ENCODE data around the gene ERI2. TPM values are rescaled to one million over a fixed set of nuclear protein-coding genes. Genes with fewer than 3 reads are reported as not detected.
"Not testable (repeated sequence)": the region's sequence is repeated elsewhere in the genome, so short reads cannot be mapped to it uniquely, and the experiment has no call there.

ERI2 gene
- total RNA-seq, 2 donors from 2014 or later: 7.2 to 10.9 TPM

DNA sequence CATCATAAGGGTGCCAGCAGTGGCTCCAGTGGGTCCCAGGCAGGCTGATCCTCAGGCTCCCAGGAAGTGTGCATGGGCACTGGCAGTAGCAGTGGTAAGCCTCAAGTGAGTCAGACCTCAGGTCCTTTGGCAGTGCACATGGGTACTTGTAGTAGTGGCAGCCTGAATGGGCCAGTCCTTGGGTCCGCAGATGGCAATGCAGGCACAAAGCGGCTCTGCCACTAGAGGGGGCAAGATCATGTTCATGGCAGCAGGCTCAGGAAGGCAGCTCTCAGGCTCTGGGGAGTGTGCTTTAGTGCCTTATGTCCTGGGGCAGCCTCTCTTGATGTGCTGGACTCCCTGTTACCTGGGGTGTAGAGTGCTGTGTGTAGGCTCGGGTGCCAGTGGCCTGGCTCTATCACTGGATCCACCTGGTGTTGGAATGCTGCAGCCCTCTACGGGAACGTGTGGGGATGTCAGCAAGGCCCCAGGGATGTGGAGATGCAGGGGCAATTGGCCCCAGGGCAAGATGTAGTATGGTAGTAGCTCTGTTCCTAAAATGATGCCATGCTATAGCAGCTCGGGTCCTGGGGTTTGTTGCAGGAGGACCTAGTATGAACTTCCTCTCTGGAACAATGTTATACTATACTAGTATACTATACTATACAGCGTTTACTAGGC lies 31.4 kb downstream of the ERI2 start:
- intact Hi-C loops (cut with DNase I): no loop called here
- ATAC-seq (peak; percentile 34 to 42), DNase-seq (peak; percentile 21)

DNA sequence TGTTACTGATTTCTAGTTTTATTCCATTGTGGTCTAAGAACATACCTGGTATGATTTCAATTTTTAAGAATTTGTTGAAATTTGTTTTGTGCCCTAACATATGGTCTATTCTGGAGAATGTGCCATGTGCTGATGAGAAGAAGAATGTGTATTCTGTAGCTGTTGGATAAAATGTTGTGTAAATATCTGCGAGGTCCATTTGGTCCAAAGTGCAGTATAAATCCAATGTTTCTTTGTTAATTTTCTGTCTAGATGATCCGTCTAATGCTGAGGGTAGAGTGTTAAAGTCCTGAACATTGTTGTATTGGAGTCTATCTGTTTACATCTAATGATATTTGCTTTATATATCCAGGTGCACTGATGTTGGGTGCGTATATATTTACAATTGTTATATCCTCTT lies 32.6 kb downstream of the ERI2 start:
- intact Hi-C loops (cut with DNase I): no loop called here
- no peak for DNase-seq
- ATAC-seq: no peak

DNA sequence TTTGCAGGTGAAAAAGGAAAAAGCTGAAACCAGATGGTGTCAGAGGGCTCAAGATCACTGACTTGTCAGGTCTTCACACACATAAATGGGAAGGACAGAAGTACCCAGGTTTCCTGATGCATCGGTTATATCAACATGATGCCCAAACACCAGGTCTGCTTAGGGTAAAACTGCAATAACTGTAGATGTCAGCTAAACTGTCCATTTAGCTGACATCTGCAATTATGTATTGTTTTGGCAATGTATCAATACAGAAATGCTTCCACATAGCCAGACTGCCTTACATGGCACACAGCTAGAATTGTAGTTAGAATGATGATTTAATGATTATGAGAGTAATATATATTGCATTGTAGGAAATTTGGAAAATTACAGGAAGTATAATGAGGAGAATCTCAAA lies 37.5 kb downstream of the ERI2 start:
- DNase-seq: no peak
- ATAC-seq: no peak
- intact Hi-C loops (cut with DNase I): no loop called here

DNA sequence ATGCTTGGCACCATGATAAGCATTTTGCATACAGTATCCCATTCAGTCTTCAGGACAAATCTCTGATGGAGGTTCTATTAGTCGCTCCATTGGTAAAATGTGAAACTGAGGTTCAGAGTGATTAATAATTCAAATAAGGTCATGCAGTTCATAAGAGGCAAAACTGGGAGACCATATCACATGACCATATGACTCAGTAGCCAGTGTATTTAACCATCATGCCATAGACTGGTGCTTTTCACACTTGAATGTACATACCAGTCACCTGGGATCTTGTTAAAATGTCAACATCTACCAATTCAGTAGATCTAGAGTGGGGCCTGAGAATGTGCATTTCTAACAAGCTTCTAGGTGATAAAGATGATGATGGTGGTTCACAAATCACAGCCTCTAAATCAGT lies 38.2 kb downstream of the ERI2 start:
- ATAC-seq (no peak), DNase-seq (no peak)
- intact Hi-C loops (cut with DNase I): no loop called here

DNA sequence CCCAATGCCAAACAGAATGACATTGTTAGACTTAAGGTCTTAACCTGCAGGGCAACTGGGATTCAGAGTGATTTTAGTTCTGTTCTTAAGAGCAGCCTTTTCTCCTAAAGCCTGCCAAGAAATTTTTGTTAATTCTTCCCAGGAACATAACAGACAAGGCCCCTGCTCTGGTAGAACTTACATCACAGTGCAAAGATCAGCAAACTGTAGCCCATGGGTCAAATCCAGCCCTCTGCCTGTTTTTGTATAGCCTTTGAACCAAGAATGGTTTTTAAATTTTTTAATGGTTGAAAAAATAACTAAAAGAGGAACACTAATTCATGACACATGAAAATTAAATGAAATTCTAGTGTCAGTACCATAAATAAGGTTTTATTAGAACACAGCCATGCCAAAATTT lies 38.7 kb downstream of the ERI2 start:
- intact Hi-C loops (cut with DNase I): no loop called here
- no peak for ATAC-seq

DNA sequence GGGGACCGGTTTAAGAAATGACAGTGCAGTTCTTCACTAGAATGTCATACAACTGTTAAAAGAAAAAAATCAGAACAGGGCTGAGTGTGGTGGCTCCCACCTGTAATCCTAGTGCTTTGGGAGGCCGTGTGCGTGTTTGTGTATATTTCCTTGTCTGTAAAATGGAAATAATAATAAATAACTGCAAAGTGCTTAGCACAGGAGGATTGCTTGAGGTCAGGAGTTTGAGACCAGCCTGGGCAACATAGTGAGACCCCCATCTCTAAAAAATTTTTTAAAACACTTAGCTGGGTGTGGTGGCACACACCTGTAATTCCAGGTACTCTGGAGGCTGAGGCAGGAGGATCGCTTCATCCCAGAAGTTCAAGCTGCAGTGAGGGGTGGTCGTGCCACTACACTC lies 40.0 kb downstream of the ERI2 start:
- ATAC-seq (no peak), DNase-seq (no peak)
- intact Hi-C loops (cut with DNase I): no loop called here

More for the DNA sequence above, 38.7 kb downstream of the ERI2 start:
- DNase-seq: no peak

DNA sequence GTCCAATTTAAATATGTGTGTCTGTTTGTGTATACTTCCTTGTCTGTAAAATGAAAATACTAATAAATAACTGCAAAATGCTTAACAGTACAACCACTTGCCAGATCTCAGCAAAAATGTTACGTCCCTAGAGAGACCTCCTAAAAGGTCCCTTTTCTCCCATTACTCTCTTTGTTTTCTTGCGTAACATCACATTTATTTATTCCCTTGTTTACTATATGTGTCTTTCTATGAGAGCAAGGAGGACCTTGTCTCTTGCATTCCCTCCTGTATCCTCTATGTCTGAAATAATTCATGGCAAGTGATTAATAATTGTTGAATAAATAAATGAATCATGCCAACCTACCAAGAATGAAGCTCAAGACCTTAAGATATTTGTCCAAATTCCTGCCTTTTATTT lies 40.5 kb downstream of the ERI2 start:
- DNase-seq (no peak), ATAC-seq (no peak)
- intact Hi-C loops (cut with DNase I): no loop called here

DNA sequence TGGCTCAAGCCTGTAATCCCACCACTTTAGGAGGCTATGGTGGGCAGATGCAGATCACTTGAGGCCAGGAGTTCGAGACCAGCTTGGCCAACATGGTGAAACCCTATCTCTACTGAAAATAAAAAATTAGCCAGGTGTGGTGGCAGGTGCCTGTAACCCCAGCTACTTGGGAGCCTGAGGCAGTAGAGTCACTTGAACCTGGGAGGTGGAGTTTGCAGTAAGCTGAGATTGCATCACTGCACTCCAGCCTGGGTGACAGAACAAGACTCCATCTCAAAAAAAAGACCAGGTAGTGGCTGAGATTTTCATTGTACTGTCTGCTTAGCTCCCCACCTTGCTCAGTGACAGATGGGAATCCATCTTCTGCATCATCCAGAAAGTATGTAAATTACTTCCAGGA lies 41.8 kb downstream of the ERI2 start:
- ATAC-seq; intact Hi-C loops (cut with DNase I): not testable (repeated sequence)

DNA sequence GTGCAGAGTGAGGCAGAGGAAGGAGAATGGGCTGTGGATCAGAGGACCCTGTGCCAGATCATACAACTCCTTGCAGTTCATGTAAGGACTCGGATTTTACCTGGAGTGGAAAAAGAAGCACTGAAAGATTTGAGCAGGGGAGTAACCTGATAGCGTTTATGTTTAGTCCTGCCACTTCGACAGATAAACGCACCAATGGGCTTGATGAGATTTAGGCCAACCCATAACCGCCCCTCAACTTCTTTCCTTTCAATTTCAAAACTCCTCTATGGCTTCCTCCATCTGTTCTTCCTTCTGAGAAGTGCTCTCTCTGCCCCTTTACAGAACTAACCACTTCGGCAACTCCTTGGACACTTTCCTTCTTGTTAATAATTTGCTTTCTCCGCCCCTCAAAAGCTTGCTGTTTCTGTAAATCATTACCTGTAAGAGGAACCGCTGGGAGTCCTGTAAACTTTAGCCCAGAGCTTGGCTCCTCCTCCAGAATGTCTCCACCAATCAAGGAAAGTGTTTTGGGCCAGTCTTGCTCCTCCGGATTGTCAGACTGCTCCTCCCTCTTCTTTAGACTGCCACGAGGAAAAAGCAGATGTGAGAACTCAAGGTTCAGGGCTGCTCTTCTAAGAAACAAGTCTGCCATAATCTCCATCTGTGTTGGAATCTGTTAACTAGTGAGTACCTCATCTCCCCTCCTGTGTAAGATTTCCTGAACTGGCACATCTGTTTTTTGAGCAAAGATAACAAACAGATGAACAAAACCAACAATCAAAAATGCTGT lies 42.6 kb downstream of the ERI2 start, which contains the start of gene ACSM3:
ACSM3 (plus strand) TSS at position 554 of the 772 bp plus-strand sequence. CDS start 6,021 bp downstream, outside the sequence.
- intact Hi-C loops (cut with DNase I): no loop called here
- peak; percentile 37 for DNase-seq
- peak; percentile 98 to 99 for ATAC-seq

More for the DNA sequence above, 41.8 kb downstream of the ERI2 start:
- not testable (repeated sequence) for DNase-seq

DNA sequence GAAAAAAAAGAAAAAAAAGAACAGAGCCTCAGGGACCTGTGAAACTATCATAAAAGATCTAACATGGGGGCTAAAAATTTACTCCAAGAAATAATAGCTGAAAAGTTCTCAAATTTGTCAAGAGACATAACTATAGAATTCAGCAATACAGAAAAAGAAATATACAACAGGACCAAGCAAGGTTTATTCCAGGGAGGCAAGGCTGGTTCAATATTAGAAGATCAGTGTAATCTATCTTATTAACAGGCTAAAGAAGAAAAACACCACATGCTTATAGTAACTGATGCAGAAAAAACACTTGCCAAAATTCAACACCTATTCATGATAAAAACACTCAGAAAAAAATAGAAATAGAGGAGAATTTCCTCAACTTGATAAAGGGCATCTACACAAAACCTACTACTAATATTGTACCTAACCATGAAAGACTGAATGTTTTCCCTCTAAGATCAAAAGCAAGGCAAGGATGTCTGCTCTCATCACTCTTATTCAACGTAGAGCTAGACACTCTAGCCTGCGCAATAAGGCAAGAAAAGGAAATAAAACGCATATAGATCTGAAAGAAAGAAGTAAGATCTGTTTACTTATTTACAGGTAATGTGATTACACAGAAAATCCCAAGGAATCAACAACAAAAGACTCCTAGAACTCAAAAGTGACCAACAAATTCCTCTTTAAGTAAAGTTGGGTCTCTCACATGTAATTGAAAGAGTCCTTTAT lies 43.7 kb downstream of the ERI2 start:
- DNase-seq: no peak
- intact Hi-C loops (cut with DNase I): no loop called here
- no peak for ATAC-seq

DNA sequence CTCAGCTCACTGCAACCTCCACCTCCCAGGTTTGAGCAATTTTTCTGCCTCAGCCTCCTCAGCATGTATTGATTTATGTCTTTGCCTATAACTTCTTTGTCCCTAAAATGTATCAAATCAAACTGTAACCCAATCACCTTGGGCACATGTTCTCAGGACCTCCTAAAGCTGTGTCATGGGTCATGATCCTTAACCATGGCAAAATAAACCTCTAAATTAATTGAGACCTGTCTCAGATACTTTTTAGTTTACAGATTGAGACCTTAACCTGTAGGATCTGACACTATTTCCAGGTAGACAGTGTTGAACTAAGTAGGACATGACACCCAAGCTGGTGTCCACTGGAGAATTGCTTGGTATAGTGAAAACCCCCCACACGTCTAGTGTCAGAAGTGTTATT lies 45.1 kb downstream of the ERI2 start:
- DNase-seq: no peak
- intact Hi-C loops (cut with DNase I): no loop called here
- ATAC-seq: no peak

DNA sequence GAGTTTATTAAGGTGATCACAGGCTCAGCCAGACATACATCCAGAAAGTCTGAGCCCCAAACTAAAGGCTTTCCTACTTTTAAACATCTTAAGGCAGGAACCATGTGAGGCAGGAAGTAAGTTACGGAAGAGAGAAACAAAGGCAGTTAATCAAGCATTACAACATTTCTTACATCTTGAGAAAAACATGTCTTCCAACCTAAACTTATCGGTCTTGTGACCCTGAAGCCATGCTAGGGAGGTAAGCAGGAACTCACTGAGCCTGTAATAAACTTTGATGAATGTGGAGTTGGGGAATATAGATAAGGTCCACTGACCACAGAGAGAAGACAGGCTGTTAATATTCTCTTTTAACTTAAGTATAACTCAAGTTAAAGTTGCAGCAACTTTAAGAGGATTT lies 45.9 kb downstream of the ERI2 start:
- DNase-seq: no peak
- no peak for ATAC-seq
- intact Hi-C loops (cut with DNase I): no loop called here

DNA sequence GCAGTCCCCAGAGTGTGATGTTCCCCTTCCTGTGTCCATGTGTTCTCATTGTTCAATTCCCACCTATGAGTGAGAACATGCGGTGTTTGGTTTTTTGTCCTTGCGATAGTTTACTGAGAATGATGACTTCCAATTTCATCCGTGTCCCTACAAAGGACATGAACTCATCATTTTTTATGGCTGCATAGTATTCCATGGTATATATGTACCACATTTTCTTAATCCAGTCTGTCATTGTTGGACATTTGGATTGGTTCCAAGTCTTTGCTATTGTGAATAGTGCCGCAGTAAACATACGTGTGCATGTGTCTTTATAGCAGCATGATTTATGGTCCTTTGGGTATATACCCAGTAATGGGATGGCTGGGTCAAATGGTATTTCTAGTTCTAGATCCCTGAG lies 50.5 kb downstream of the ERI2 start:
- ATAC-seq; DNase-seq; intact Hi-C loops (cut with DNase I): not testable (repeated sequence)

DNA sequence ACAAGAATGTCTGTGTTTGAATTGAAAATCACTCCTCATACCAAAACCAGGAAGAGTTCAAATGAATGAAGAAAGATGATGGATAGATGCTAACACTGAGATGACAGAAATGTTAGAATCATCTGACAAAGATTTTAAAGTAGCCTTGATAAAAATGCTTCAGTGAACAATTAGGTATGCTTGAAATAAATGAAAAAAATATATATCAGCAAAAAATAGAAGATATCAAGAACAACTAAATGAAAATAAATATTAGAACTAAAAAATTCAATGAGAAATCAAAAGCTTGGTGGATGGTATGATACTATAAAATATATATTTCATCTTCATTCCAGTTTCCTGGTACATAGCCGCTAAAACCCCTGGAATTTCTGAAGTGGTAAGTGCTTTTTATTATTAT lies 51.0 kb downstream of the ERI2 start:
- no peak for ATAC-seq
- intact Hi-C loops (cut with DNase I): no loop called here
- no peak for DNase-seq

DNA sequence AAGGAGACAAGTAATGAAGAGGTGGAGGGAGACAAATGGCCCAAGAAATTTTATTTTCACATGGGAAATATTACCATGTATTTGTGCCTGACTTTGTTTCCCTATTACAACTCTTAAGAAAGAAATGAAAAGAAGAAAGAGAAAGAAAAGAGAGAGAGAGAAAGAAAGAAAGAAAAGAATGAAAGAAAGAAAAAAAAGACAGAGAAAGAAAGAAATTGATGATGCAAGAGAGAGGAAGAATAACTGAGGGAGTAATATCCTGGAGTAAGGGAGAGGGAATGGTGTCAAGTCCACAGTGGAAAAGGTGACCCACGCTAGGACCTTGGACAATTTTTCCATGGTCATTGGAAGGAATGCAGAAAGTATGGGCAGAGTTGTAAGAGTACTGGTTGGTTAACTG lies 52.5 kb downstream of the ERI2 start:
- DNase-seq: no peak
- no peak for ATAC-seq
- intact Hi-C loops (cut with DNase I): no loop called here

DNA sequence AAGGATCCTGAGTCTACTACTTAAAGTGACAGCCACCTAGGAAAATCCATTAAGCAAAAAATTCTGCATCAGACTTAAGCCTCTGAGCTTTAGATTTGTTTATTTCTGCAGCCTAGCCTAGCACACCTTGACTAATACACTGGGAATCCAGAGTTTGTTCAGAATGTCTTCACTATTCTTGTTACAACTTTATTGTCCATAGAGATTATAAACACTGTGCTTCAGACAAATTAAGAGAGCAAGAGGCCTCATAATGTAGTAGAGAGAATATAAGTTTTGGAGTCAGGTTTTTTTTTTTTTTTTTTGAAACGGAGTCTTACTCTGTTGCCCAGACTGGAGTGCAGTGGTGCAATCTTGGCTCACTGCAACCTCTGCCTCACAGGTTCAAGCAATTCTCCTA lies 55.7 kb downstream of the ERI2 start:
- intact Hi-C loops (cut with DNase I): no loop called here
- no peak for ATAC-seq
- DNase-seq: no peak

DNA sequence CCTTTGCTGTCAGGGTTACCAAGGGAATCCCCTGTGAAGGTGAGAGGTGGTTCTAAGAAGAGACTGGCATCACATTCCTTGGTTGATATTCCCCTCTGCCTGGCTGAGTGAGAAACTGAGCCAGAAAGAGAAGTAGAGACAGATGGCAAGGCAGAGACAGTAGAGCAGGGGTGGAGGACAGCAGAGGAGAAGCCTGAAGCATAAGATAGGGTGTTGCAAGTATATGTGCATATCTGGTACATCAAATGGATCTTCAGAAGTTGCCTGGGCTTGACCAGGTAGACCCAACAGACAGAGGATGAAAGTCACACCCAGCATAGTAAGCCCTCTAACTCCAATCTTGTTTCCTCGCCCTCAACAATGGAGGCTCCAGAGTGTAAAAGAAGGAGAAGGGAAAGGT lies 56.8 kb downstream of the ERI2 start:
- ATAC-seq (no peak), DNase-seq (no peak)
- intact Hi-C loops (cut with DNase I): no loop called here

DNA sequence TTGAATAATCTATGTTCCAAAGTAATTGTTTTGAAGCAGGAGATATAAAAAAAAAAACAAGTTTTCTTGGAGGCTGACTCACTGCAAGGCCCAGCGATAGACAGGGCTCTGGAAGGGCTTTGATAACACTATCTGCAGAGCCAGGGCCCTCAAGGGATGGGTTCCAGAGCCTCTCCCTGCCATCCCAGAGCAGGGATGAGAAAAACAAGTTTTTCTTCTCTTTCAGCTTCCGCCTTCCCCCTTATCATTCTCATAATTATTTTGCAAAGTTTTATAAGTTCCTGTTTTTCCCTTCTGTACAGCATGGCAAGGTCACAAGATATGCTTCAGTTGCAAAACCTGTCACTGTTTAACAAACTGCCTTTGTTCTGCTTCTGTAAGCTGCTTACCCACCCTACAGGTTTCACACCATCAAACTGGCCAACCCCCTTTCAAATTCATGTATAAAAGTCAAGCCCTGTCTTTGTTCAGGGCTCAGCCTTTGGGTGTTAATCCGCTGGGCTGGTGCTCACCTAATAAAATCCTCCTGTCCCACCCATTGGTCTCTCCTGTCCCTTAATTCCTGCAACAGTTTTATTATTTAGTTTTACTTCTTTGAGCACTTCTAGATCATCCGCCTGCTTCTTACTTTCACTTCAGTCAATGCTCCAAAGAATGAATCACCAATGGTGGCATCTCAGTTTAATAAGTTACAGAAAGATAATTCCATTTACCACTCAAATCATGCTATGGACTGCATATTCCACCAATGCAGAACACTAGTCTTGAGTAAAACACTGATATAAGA lies 59.0 kb downstream of the ERI2 start:
- no peak for DNase-seq
- ATAC-seq: no peak
- intact Hi-C loops (cut with DNase I): no loop called here

DNA sequence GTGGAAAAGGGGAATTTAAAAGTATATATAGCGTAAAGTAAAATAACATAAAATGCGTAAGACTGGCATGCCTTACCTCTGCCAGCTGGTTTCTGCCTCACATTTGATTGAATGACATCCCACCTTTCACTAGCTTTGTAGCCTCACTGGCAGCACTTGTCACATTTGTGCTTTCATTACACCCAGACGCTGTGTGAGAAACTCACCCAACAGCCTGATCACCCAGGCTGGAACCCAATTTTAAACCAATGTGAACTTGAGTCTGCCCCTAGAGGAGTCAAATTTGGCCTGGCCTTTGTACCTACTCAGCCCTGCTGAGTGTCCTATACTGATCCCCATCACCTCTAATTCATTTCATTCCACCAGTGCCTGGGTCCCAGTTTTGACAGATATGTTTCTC lies 59.8 kb downstream of the ERI2 start:
- no peak for ATAC-seq
- no peak for DNase-seq
- intact Hi-C loops (cut with DNase I): no loop called here

All from left cardiac atrium (tissue), 4 donors.